MM.1S (cell line): ENCODE results near the gene RHOBTB1.

ENCODE experiments used
- DNase-seq: peaks from one replicate; pipeline ENCODE4 v3.0.0-alpha.2; 2015
- H2AFZ ChIP-seq: fragments of 300-600 bp; sonication (generic); 2 replicates; pipeline ENCODE4 v1.6.0; 2016; ENCODE audit warnings: antibody characterized with exemption, low read length
- H3F3A ChIP-seq: fragments of 300-600 bp; sonication (generic); 2 replicates; pipeline ENCODE4 v1.6.1; 2016; ENCODE audit warnings: mild to moderate bottlenecking, antibody characterized with exemption, low read length, moderate library complexity, mixed read lengths; ENCODE audit not compliant: insufficient read depth
- H3K27ac ChIP-seq: fragments of 300-600 bp; sonication (generic); 2 replicates; pipeline ENCODE4 v1.5.1; 2016; ENCODE audit warnings: mild to moderate bottlenecking, low read length
- H3K27me3 ChIP-seq: fragments of 300-600 bp; sonication (generic); replicated peaks from 2 replicates; pipeline ENCODE4 v1.6.0; 2016; ENCODE audit warnings: low read length; ENCODE audit not compliant: insufficient read depth
- H3K36me3 ChIP-seq: fragments of 300-600 bp; sonication (generic); replicated peaks from 2 replicates; pipeline ENCODE4 v1.6.1; 2016; ENCODE audit warnings: mild to moderate bottlenecking, low read length, mixed read lengths; ENCODE audit not compliant: insufficient read depth
- H3K4me1 ChIP-seq: fragments of 300-600 bp; sonication (generic); 2 replicates; pipeline ENCODE4 v1.6.1; 2016; ENCODE audit warnings: low read length, mixed read lengths
- H3K4me2 ChIP-seq: fragments of 300-600 bp; sonication (generic); 2 replicates; pipeline ENCODE4 v1.6.0; 2016; ENCODE audit warnings: low read depth, low read length
- H3K4me3 ChIP-seq: fragments of 300-600 bp; sonication (generic); 2 replicates; pipeline ENCODE4 v1.5.1; 2016; ENCODE audit warnings: low read length, mixed read lengths
- H3K79me2 ChIP-seq: fragments of 300-600 bp; sonication (generic); 2 replicates; pipeline ENCODE4 v1.6.1; 2016; ENCODE audit warnings: mixed run types, low read length, mixed read lengths
- H3K9ac ChIP-seq: fragments of 300-600 bp; sonication (generic); 2 replicates; pipeline ENCODE4 v1.6.1; 2016; ENCODE audit warnings: low read length, mixed read lengths
- H3K9me2 ChIP-seq: fragments of 300-600 bp; sonication (generic); replicated peaks from 2 replicates; pipeline ENCODE4 v1.6.1; 2016; ENCODE audit warnings: mild to moderate bottlenecking, low read length, mixed read lengths; ENCODE audit not compliant: insufficient read depth
- H3K9me3 ChIP-seq: fragments of 300-600 bp; sonication (generic); replicated peaks from 2 replicates; pipeline ENCODE4 v1.6.1; 2016; ENCODE audit warnings: mild to moderate bottlenecking, low read length, mixed read lengths; ENCODE audit not compliant: insufficient read depth
- H4K20me1 ChIP-seq: fragments of 300-600 bp; sonication (generic); 2 replicates; pipeline ENCODE4 v1.6.1; 2016; ENCODE audit warnings: mild to moderate bottlenecking, low read length, moderate library complexity, mixed read lengths; ENCODE audit not compliant: insufficient read depth
- CTCF ChIP-seq: fragments of 300-600 bp; sonication (generic); IDR thresholded peaks from 2 replicates; pipeline ENCODE4 v1.5.1; 2016; ENCODE audit warnings: antibody characterized with exemption, low read length, mixed read lengths
- EZH2 ChIP-seq: fragments of 300-600 bp; sonication (generic); optimal IDR thresholded peaks from 2 replicates; pipeline ENCODE3; 2017; ENCODE audit warnings: low read depth, mild to moderate bottlenecking, antibody characterized with exemption, low read length, mixed read lengths
- EZH2phosphoT487 ChIP-seq: fragments of 300-600 bp; sonication (generic); IDR thresholded peaks from 2 replicates; pipeline ENCODE4 v1.6.1; 2018; ENCODE audit warnings: antibody characterized with exemption, low read length

Gene RHOBTB1

GRCh38 chr10:60869652-60870415 lies 74.2 kb downstream of the RHOBTB1 start:
- H3K27ac ChIP-seq, result no peak overlapping the region
- no peak for TF ChIP-seq EZH2phosphoT487
- TF ChIP-seq EZH2, result no peak
- no peak for TF ChIP-seq CTCF
- H3K36me3 ChIP-seq, result no peaks in the 10 kb centered on the region
- no peaks in the 10 kb centered on the region for H3F3A ChIP-seq
- H3K4me3 ChIP-seq, result no peak overlapping the region
- H2AFZ ChIP-seq, result no peak overlapping the region
- H4K20me1 ChIP-seq, result no peaks in the 10 kb centered on the region
- H3K9me3 ChIP-seq, result no peaks in the 10 kb centered on the region
- H3K4me1 ChIP-seq, result no peaks in the 10 kb centered on the region
- H3K9me2 ChIP-seq, result no peaks in the 10 kb centered on the region
- no peaks in the 10 kb centered on the region for H3K27me3 ChIP-seq
- no peaks in the 10 kb centered on the region for H3K79me2 ChIP-seq
- DNase-seq, result no peak
- no peak overlapping the region for H3K9ac ChIP-seq
- H3K4me2 ChIP-seq, result no peak overlapping the region

- Histone ChIP-seq H4K20me1 (no peaks in the 10 kb centered on the region), H3F3A (no peaks in the 10 kb centered on the region), H3K4me3 (no peak overlapping the region), H3K9ac (no peak overlapping the region), H3K36me3 (no peaks in the 10 kb centered on the region), H3K27ac (no peak overlapping the region), H3K4me2 (no peak overlapping the region), H3K27me3 (no peaks in the 10 kb centered on the region), H3K79me2 (no peaks in the 10 kb centered on the region), H2AFZ (no peak overlapping the region), H3K4me1 (no peaks in the 10 kb centered on the region), H3K9me3 (no peaks in the 10 kb centered on the region), H3K9me2 (no peaks in the 10 kb centered on the region)
- DNase-seq, result no peak
- TF ChIP-seq CTCF (no peak), EZH2phosphoT487 (no peak), EZH2 (no peak)
These were observed 75.0 kb downstream of the RHOBTB1 start for GRCh38 chr10:60868946-60869345.

- H3K4me3 ChIP-seq, result no peak overlapping the region
- no peak overlapping the region for H3K4me2 ChIP-seq
- no peaks in the 10 kb centered on the region for H3F3A ChIP-seq
- no peak overlapping the region for H3K9ac ChIP-seq
- no peaks in the 10 kb centered on the region for H3K27me3 ChIP-seq
- no peaks in the 10 kb centered on the region for H3K9me2 ChIP-seq
- no peak for DNase-seq
- H3K9me3 ChIP-seq, result no peaks in the 10 kb centered on the region
- H3K36me3 ChIP-seq, result no peaks in the 10 kb centered on the region
- no peak overlapping the region for H3K27ac ChIP-seq
- no peaks in the 10 kb centered on the region for H4K20me1 ChIP-seq
- no peak overlapping the region for H2AFZ ChIP-seq
- H3K79me2 ChIP-seq, result no peaks in the 10 kb centered on the region
- H3K4me1 ChIP-seq, result no peaks in the 10 kb centered on the region
- no peak for TF ChIP-seq EZH2phosphoT487
- no peak for TF ChIP-seq CTCF
- no peak for TF ChIP-seq EZH2
These were observed 78.7 kb downstream of the RHOBTB1 start for GRCh38 chr10:60865198-60865783.
